MCF 10A (cell line): ENCODE measurements around the gene PPP2R5D. TPM values are rescaled to one million over a fixed set of nuclear protein-coding genes. Genes with fewer than 3 reads are reported as not detected.

Experiments
- BruUV-seq: library from RNA; stranded (reverse); fragments of 400-500 nt; replicated peaks from 2 replicates; lab custom pipeline; 2021; lab: Mats Ljungman, UMichigan
- CTCF ChIA-PET: fragments of 300-600 bp; sonication (Branson Sonifier 250); formaldehyde crosslinking; extraction: SDS; loops from one replicate; lab custom pipeline; 2021; ENCODE audit warnings: antibody characterized with exemption, inconsistent platforms; lab: Yijun Ruan, JAX
- POLR2A ChIA-PET: fragments of 300-600, 350-650 bp; sonication (Branson Sonifier 250); formaldehyde crosslinking; extraction: SDS; loops from one replicate; lab custom pipeline; 2020; ENCODE audit warnings: antibody characterized with exemption, inconsistent platforms; lab: Yijun Ruan, JAX
- DNase-seq: peaks from one replicate; pipeline ENCODE4 v3.0.0-alpha.2; 2018; ENCODE audit not compliant: unreplicated experiment
- H3K27ac Mint-ChIP-seq: one replicate; pipeline ENCODE4 v1.8.0; 2022; ENCODE audit warnings: mild to moderate bottlenecking, low read depth, mixed read lengths; ENCODE audit not compliant: unreplicated experiment
- H3K27me3 Mint-ChIP-seq: one replicate; pipeline ENCODE4 v1.8.0; 2022; ENCODE audit warnings: mixed read lengths; ENCODE audit not compliant: insufficient read depth, unreplicated experiment
- H3K36me3 Mint-ChIP-seq: one replicate; pipeline ENCODE4 v1.8.0; 2022; ENCODE audit warnings: mild to moderate bottlenecking, moderate library complexity, mixed read lengths; ENCODE audit not compliant: insufficient read depth, unreplicated experiment
- H3K4me1 Mint-ChIP-seq: one replicate; pipeline ENCODE4 v1.8.0; 2022; ENCODE audit warnings: mixed read lengths; ENCODE audit not compliant: insufficient read depth, unreplicated experiment
- H3K4me3 Mint-ChIP-seq: one replicate; pipeline ENCODE4 v1.8.0; 2022; ENCODE audit warnings: mild to moderate bottlenecking, moderate library complexity, mixed read lengths; ENCODE audit not compliant: unreplicated experiment
- H3K9me3 Mint-ChIP-seq: one replicate; pipeline ENCODE4 v1.8.0; 2022; ENCODE audit warnings: mixed read lengths; ENCODE audit not compliant: unreplicated experiment
- CTCF ChIP-seq: fragments of 200-600 bp; IDR thresholded peaks from one replicate; pipeline ENCODE4 v1.8.0; 2022; ENCODE audit warnings: antibody characterized with exemption, mild to moderate bottlenecking; ENCODE audit not compliant: unreplicated experiment
- intact Hi-C: fragments of 100-400 bp; cut with micrococcal nuclease; formaldehyde crosslinking; loops from 2 replicates; pipeline ENCODE4 v1.14.1; 2022
- total RNA-seq: library from RNA; stranded (reverse); gene quantifications from 2 replicates; pipeline ENCODE4 v1.2.3, GENCODE V29; 2022

The PPP2R5D gene
- total RNA-seq, 1 experiment from 2014 or later, result 17.9 TPM

- H3K9me3 Mint-ChIP-seq, result no peaks in the 10 kb centered on the region
- no peak overlapping the region for H3K27ac Mint-ChIP-seq
- peaks cover 34% of the 10 kb centered on the region for H3K36me3 Mint-ChIP-seq
- intact Hi-C loops, result no loop called here
- no peak for DNase-seq
- no peaks in the 10 kb centered on the region for H3K27me3 Mint-ChIP-seq
- H3K4me3 Mint-ChIP-seq, result no peak overlapping the region
- ChIA-PET CTCF (interaction anchor here (1.9 kb wide), 1 partner anchor 161 kb away, joined by 4 read pairs; no protein-coding TSS in a partner anchor), POLR2A (interaction anchor here (3.7 to 3.9 kb wide), 2 partner anchors 16 to 111 kb away, joined by 44 to 60 read pairs; partner anchors contain the start of genes PTK7 and SRF)
- TF ChIP-seq CTCF, result no peak
- no TSS peak for BruUV-seq
- peaks cover 28% of the 10 kb centered on the region for H3K4me1 Mint-ChIP-seq
These were observed 77.5 kb downstream of the PPP2R5D start for GRCh38 chr6:43061861-43062260.

Other genes with a start within 250 kb of the PPP2R5D start
- 13.7 and 19.4 TPM in 2 replicates for gene TBCC, start 238.5 kb upstream of the PPP2R5D start, total RNA-seq
- 8.4 and 9.8 TPM in 2 replicates for gene BICRAL, start 202.5 kb upstream of the PPP2R5D start, total RNA-seq
- gene RPL7L1, start 105.0 kb upstream of the PPP2R5D start, total RNA-seq, result 121 and 123 TPM in 2 replicates
- not detected in 2 replicates for gene PTCRA, start 68.5 kb upstream of the PPP2R5D start, total RNA-seq
- gene CNPY3, start 55.1 kb upstream of the PPP2R5D start, total RNA-seq, result 21.9 and 22.5 TPM in 2 replicates
- gene GNMT, start 23.8 kb upstream of the PPP2R5D start, total RNA-seq, result 0.30 TPM in 1 of 2 replicates, not detected in the other
- 25.8 and 34.0 TPM in 2 replicates for gene PEX6, start 5.4 kb upstream of the PPP2R5D start, total RNA-seq
- gene MEA1, start 29.4 kb downstream of the PPP2R5D start, total RNA-seq, result 71.8 and 79.9 TPM in 2 replicates
- 35.6 and 39.2 TPM in 2 replicates for gene KLHDC3, start 29.7 kb downstream of the PPP2R5D start, total RNA-seq
- 72.8 and 80.4 TPM in 2 replicates for gene RRP36, start 37.1 kb downstream of the PPP2R5D start, total RNA-seq
- 22.7 and 31.4 TPM in 2 replicates for gene CUL7, start 69.3 kb downstream of the PPP2R5D start, total RNA-seq
- 155 and 174 TPM in 2 replicates for gene MRPL2, start 74.9 kb downstream of the PPP2R5D start, total RNA-seq
- 17.5 and 23.4 TPM in 2 replicates for gene KLC4, start 75.1 kb downstream of the PPP2R5D start, total RNA-seq
- gene PTK7, start 91.7 kb downstream of the PPP2R5D start, total RNA-seq, result 42.6 and 48.4 TPM in 2 replicates
- 29.7 and 32.1 TPM in 2 replicates for gene SRF, start 186.7 kb downstream of the PPP2R5D start, total RNA-seq
- 39.6 and 42.8 TPM in 2 replicates for gene CUL9, start 197.6 kb downstream of the PPP2R5D start, total RNA-seq
- gene DNPH1, start 244.9 kb downstream of the PPP2R5D start, total RNA-seq, result 52.5 and 91.0 TPM in 2 replicates